ENCODE data around the gene LMNTD2.

LMNTD2 gene

GRCh38 chr11:535519-536454 lies 24.8 kb downstream of the LMNTD2 start, which contains the start of gene HRAS:
HRAS (minus strand) TSS chr11:535576.
- in situ Hi-C loops (cut with MboI; ENCODE audit: low sequenced_read_pairs): no loop called here

- in situ Hi-C loops (cut with MboI; ENCODE audit: low sequenced_read_pairs): no loop called here
Measured at GRCh38 chr11:535210-535518, 25.4 kb downstream of the LMNTD2 start.

GRCh38 chr11:534396-535209 lies 25.9 kb downstream of the LMNTD2 start:
- in situ Hi-C loops (cut with MboI; ENCODE audit: low sequenced_read_pairs): no loop called here

GRCh38 chr11:533586-534395 lies 26.7 kb downstream of the LMNTD2 start:
- in situ Hi-C loops (cut with MboI; ENCODE audit: low sequenced_read_pairs): no loop called here

GRCh38 chr11:532986-533585 lies 27.5 kb downstream of the LMNTD2 start:
- in situ Hi-C loops (cut with MboI; ENCODE audit: low sequenced_read_pairs): no loop called here

- in situ Hi-C loops (cut with MboI; ENCODE audit: low sequenced_read_pairs): no loop called here
Measured at GRCh38 chr11:532527-532985, 28.0 kb downstream of the LMNTD2 start.

- in situ Hi-C loops (cut with MboI; ENCODE audit: low sequenced_read_pairs): no loop called here
Measured at GRCh38 chr11:531919-532526, 28.5 kb downstream of the LMNTD2 start.

- in situ Hi-C loops (cut with MboI; ENCODE audit: low sequenced_read_pairs): no loop called here
Measured at GRCh38 chr11:530960-531831, 29.3 kb downstream of the LMNTD2 start.

GRCh38 chr11:529728-530411 lies 30.7 kb downstream of the LMNTD2 start:
- in situ Hi-C loops (cut with MboI; ENCODE audit: low sequenced_read_pairs): no loop called here

- in situ Hi-C loops (cut with MboI; ENCODE audit: low sequenced_read_pairs): no loop called here
Measured at GRCh38 chr11:528815-529727, 31.5 kb downstream of the LMNTD2 start.

- in situ Hi-C loops (cut with MboI; ENCODE audit: low sequenced_read_pairs): no loop called here
Measured at GRCh38 chr11:528166-528814, 32.2 kb downstream of the LMNTD2 start.

GRCh38 chr11:526192-526591 lies 34.3 kb downstream of the LMNTD2 start:
- in situ Hi-C loops (cut with MboI; ENCODE audit: low sequenced_read_pairs): no loop called here

GRCh38 chr11:521177-521688 lies 39.3 kb downstream of the LMNTD2 start:
- in situ Hi-C loops (cut with MboI; ENCODE audit: low sequenced_read_pairs): no loop called here

GRCh38 chr11:520428-521176 lies 39.9 kb downstream of the LMNTD2 start:
- in situ Hi-C loops (cut with MboI; ENCODE audit: low sequenced_read_pairs): no loop called here

GRCh38 chr11:518463-519202 lies 41.9 kb downstream of the LMNTD2 start:
- in situ Hi-C loops (cut with MboI; ENCODE audit: low sequenced_read_pairs): no loop called here

Measured in HL-60/S4 treated with retinoic acid at 250 ng/mL for 4 days and 3 days (cell line).